SH-SY5Y (cell line): ENCODE results near the gene OPN1LW.
"Not testable (repeated sequence)": the region's sequence is repeated elsewhere in the genome, so short reads cannot be mapped to it uniquely, and the experiment has no call there.

Source experiments
- GATA2 ChIP-seq: IDR thresholded peaks from 2 replicates; pipeline ENCODE4 v1.6.1; 2011; ENCODE audit warnings: mild to moderate bottlenecking, low read depth, low read length
- GATA3 ChIP-seq: IDR thresholded peaks from 2 replicates; pipeline ENCODE4 v1.6.1; 2011; ENCODE audit warnings: low read depth, mild to moderate bottlenecking, low read length, moderate library complexity

OPN1LW gene

GRCh38 chrX:154144010-154144409 lies at the start of gene OPN1LW:
OPN1LW (plus strand) TSS chrX:154144243; CDS start chrX:154144284, 41 bp downstream.
- not testable (repeated sequence) for TF ChIP-seq GATA2, GATA3

DNA sequence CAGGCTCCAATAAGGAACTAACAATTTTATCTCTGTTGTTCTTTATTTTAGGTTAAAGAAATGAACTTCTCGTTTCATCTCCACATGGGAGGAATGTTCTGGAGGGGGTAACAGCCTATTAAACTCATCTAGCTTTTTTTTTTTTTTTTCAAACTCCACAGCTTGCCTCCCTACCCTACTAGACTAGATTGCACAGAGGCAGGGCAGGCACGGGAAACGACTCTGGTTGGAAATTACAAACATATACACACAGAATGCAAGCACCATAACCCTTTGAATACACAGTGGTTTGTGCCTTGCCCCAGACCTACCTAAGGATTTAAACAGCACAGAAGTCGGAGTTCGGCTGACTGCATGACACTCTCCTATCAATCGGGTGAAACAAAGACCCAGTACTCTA lies 49.2 kb upstream of the OPN1LW start:
- no peak for TF ChIP-seq GATA3
- TF ChIP-seq GATA2: no peak

GRCh38 chrX:154096140-154097002 lies 47.7 kb upstream of the OPN1LW start:
- no peak for TF ChIP-seq GATA3
- no peak for TF ChIP-seq GATA2

GRCh38 chrX:154097003-154097588 lies 46.9 kb upstream of the OPN1LW start:
- TF ChIP-seq GATA3 (no peak), GATA2 (no peak)

- no peak for TF ChIP-seq GATA3
- no peak for TF ChIP-seq GATA2
Observed at GRCh38 chrX:154097589-154098541, 46.2 kb upstream of the OPN1LW start, which contains the start of gene MECP2. MECP2 (minus strand) TSS chrX:154097717.

- no peak for TF ChIP-seq GATA3
- no peak for TF ChIP-seq GATA2
Observed at GRCh38 chrX:154098551-154098950, 45.5 kb upstream of the OPN1LW start.

GRCh38 chrX:154113729-154114128 lies 30.3 kb upstream of the OPN1LW start:
- TF ChIP-seq GATA3 (no peak), GATA2 (no peak)

GRCh38 chrX:154114652-154115051 lies 29.4 kb upstream of the OPN1LW start:
- TF ChIP-seq GATA3 (no peak), GATA2 (no peak)

GRCh38 chrX:154115071-154115470 lies 29.0 kb upstream of the OPN1LW start:
- no peak for TF ChIP-seq GATA3
- no peak for TF ChIP-seq GATA2

GRCh38 chrX:154115750-154116149 lies 28.3 kb upstream of the OPN1LW start:
- TF ChIP-seq GATA2 (no peak), GATA3 (no peak)

GRCh38 chrX:154116426-154117211 lies 27.4 kb upstream of the OPN1LW start:
- TF ChIP-seq GATA2 (no peak), GATA3 (no peak)

DNA sequence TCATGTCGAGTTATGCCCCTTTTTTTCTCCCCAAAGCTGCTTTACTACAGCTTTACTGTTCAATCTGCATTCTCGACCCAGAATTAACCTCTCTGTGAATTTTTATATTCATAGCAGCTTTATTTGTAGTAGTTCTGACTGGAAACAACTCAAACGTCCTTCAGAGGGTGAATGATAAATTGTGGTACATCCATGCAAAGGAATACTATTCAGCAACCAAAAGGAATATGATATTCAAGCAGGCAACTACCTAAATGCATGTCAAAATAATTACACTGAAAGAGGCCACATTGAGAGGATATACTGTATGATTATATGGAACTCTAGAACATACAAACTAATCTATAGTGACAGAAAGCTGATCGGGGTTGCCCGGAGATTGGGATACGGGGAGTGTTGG lies 26.5 kb upstream of the OPN1LW start:
- no peak for TF ChIP-seq GATA2
- no peak for TF ChIP-seq GATA3

- TF ChIP-seq GATA2 (no peak), GATA3 (no peak)
Observed at GRCh38 chrX:154120567-154120966, 23.5 kb upstream of the OPN1LW start.
